Measurements from ENCODE around the gene LCN1.

- TF ChIP-seq CTCF (IDR thresholded peaks at IDR 0.05) (no peak), POLR2A (IDR thresholded peaks at IDR 0.05) (no peak)
These were observed 1.7 kb downstream of the LCN1 start for GRCh38 chr9:135522931-135523330.

Data from esophagus squamous epithelium (tissue), 4 donors.